Activated gamma-delta T cell (primary cell): ENCODE results near the gene PPP1R15B.

Experiments
- DNase-seq: peaks from one replicate; lab custom pipeline; 2025; lab: John Stamatoyannopoulos, UW

The PPP1R15B gene

GRCh38 chr1:204400882-204401510 is 10.6 kb downstream of the PPP1R15B start:
- no peak for DNase-seq

GRCh38 chr1:204398197-204399125 is 13.2 kb downstream of the PPP1R15B start:
- DNase-seq = no peak

GRCh38 chr1:204396015-204396583 is 15.5 kb downstream of the PPP1R15B start:
- DNase-seq = no peak

- DNase-seq = no peak
These were observed 20.0 kb downstream of the PPP1R15B start for GRCh38 chr1:204391629-204392028.

GRCh38 chr1:204390751-204391466 is 20.7 kb downstream of the PPP1R15B start:
- no peak for DNase-seq

- DNase-seq = no peak
These were observed 25.9 kb downstream of the PPP1R15B start for GRCh38 chr1:204385727-204386126.

- DNase-seq = no peak
These were observed 26.8 kb downstream of the PPP1R15B start for GRCh38 chr1:204384636-204385352.

- DNase-seq = no peak
These were observed 28.3 kb downstream of the PPP1R15B start for GRCh38 chr1:204383163-204383904.

- no peak for DNase-seq
These were observed 28.9 kb downstream of the PPP1R15B start for GRCh38 chr1:204382714-204383083.

GRCh38 chr1:204380293-204380831 is 31.3 kb downstream of the PPP1R15B start:
- DNase-seq = no peak

GRCh38 chr1:204377800-204378668 is 33.6 kb downstream of the PPP1R15B start:
- DNase-seq = peak; percentile 35

- no peak for DNase-seq
These were observed 34.5 kb downstream of the PPP1R15B start for GRCh38 chr1:204376919-204377799.

- no peak for DNase-seq
These were observed 35.2 kb downstream of the PPP1R15B start for GRCh38 chr1:204376465-204376864.

GRCh38 chr1:204373911-204374310 is 37.7 kb downstream of the PPP1R15B start:
- DNase-seq = no peak

- no peak for DNase-seq
These were observed 41.4 kb downstream of the PPP1R15B start for GRCh38 chr1:204370176-204370575.

- DNase-seq = no peak
These were observed 42.5 kb downstream of the PPP1R15B start for GRCh38 chr1:204368996-204369726.

GRCh38 chr1:204367956-204368355 is 43.7 kb downstream of the PPP1R15B start:
- DNase-seq = no peak
